GM19035 (cell line): ENCODE results near the gene SHTN1.

ENCODE experiments used
- ATAC-seq: cut with Tn5 transposase; IDR thresholded peaks from one replicate; pipeline ENCODE4 v1.9.1; 2021; ENCODE audit not compliant: unreplicated experiment

SHTN1 gene

GRCh38 chr10:116838143-116838725 lies 166.8 kb downstream of the SHTN1 start:
- ATAC-seq, result peak; percentile 75

GRCh38 chr10:116836902-116837523 lies 168.0 kb downstream of the SHTN1 start:
- ATAC-seq, result no peak

GRCh38 chr10:116836083-116836482 lies 168.9 kb downstream of the SHTN1 start:
- no peak for ATAC-seq

GRCh38 chr10:116835658-116836057 lies 169.3 kb downstream of the SHTN1 start:
- no peak for ATAC-seq

- no peak for ATAC-seq
These were observed 170.7 kb downstream of the SHTN1 start for GRCh38 chr10:116833986-116834985.

- no peak for ATAC-seq
These were observed 173.2 kb downstream of the SHTN1 start for GRCh38 chr10:116831790-116832189.
